GM12892 (cell line): Measurements from ENCODE around the gene ACVR2B.

Experiments used
- DNase-seq: peaks from one replicate; pipeline ENCODE4 v3.0.0; 2011; ENCODE audit not compliant: insufficient read length
- FAIRE-seq: peaks from 2 replicates; lab custom pipeline; 2011; peaks lifted over from hg19 to GRCh38; lab: Jason Lieb, UNC
- POLR2A ChIP-seq: IDR thresholded peaks from 2 replicates; pipeline ENCODE4 v1.6.1; 2011; ENCODE audit warnings: low read depth, low read length, control low read depth
- POLR2AphosphoS5 ChIP-seq: IDR thresholded peaks from 2 replicates; pipeline ENCODE4 v1.6.1; 2011; ENCODE audit warnings: low read depth, low read length, control low read depth
- TAF1 ChIP-seq: IDR thresholded peaks from 2 replicates; pipeline ENCODE4 v1.6.1; 2011; ENCODE audit warnings: low read depth, mild to moderate bottlenecking, control low read depth, low read length, borderline replicate concordance

The ACVR2B gene

GRCh38 chr3:38446812-38447211 is 6.9 kb upstream of the ACVR2B start:
- no peak for FAIRE-seq
- TF ChIP-seq POLR2AphosphoS5 (no peak), TAF1 (no peak), POLR2A (no peak)
- DNase-seq, result no peak

- no peak for FAIRE-seq
- no peak for DNase-seq
- no peak for TF ChIP-seq TAF1
- TF ChIP-seq POLR2AphosphoS5, result no peak
- TF ChIP-seq POLR2A, result no peak
These were observed 2.8 kb upstream of the ACVR2B start for GRCh38 chr3:38450853-38451252.

- TF ChIP-seq TAF1 (no peak), POLR2A (no peak), POLR2AphosphoS5 (no peak)
- FAIRE-seq (no peak), DNase-seq (no peak)
These were observed 155 bp downstream of the ACVR2B start for GRCh38 chr3:38453913-38454177.

- 0 out of 2 replicates have a peak, but pooled peaks have one; percentile 35 for TF ChIP-seq POLR2A
- no peak for TF ChIP-seq TAF1
- FAIRE-seq, result no peak
- peak; percentile 52 for DNase-seq
These were observed 641 bp downstream of the ACVR2B start for GRCh38 chr3:38454178-38454883.

- TF ChIP-seq TAF1 (no peak), POLR2AphosphoS5 (no peak), POLR2A (no peak)
- FAIRE-seq (no peak), DNase-seq (peak; percentile 43)
These were observed 1.4 kb downstream of the ACVR2B start for GRCh38 chr3:38454884-38455638.

GRCh38 chr3:38455639-38456430 is 2.1 kb downstream of the ACVR2B start:
- no peak for TF ChIP-seq POLR2A
- TF ChIP-seq POLR2AphosphoS5, result no peak
- no peak for TF ChIP-seq TAF1
- no peak for DNase-seq
- FAIRE-seq, result no peak

GRCh38 chr3:38457111-38458003 is 3.7 kb downstream of the ACVR2B start:
- FAIRE-seq, result no peak
- TF ChIP-seq TAF1 (no peak), POLR2A (no peak), POLR2AphosphoS5 (no peak)
- DNase-seq, result no peak

GRCh38 chr3:38458796-38459498 is 5.3 kb downstream of the ACVR2B start:
- DNase-seq (no peak), FAIRE-seq (no peak)
- no peak for TF ChIP-seq POLR2AphosphoS5
- TF ChIP-seq TAF1, result no peak
- TF ChIP-seq POLR2A, result no peak

GRCh38 chr3:38459499-38460048 is 5.9 kb downstream of the ACVR2B start:
- FAIRE-seq (no peak), DNase-seq (no peak)
- TF ChIP-seq POLR2AphosphoS5, result no peak
- TF ChIP-seq TAF1, result no peak
- no peak for TF ChIP-seq POLR2A
